ENCODE results near the gene ROGDI. TPM values are rescaled to one million over a fixed set of nuclear protein-coding genes. Genes with fewer than 3 reads are reported as not detected.

Gene ROGDI
- total RNA-seq, 1 experiment from 2014 or later = 36.4 TPM

DNA sequence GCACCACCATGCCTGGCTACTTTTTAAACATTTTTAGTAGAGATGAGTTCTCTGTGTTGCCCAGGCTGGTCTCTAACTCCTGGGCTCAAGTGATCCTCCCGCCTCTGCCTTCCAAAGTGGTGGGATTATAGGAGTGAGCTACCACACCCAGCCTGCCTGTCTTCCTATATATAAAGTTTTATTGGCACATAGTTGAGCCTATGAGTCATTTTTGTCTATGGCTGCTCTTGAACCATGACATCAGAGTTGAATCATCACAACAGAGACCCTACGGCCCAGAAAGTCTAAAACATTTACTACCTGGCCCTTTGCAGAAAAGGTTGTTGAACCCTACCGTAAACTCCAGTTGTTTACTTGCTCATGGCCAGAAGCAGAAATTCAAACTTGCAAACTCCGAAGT lies 22.2 kb downstream of the ROGDI start:
- Histone ChIP-seq H2AFZ (ENCODE audit: low read length) (no peak overlapping the region), H3K79me1 (ENCODE audit: insufficient read depth, low read depth, low read length, poor library complexity, severe bottlenecking) (no peaks in the 10 kb centered on the region), H3K9ac (ENCODE audit: extremely low read depth, insufficient read length, low read length) (no peak overlapping the region), H2AK5ac (ENCODE audit: insufficient read length, low read length) (no peak overlapping the region), H3K56ac (ENCODE audit: insufficient read length, low read depth, low read length) (no peak overlapping the region), H3K9me3 (ENCODE audit: control insufficient read depth, low read depth, low read length) (no peaks in the 10 kb centered on the region), H2BK120ac (ENCODE audit: low read depth, low read length, poor library complexity, severe bottlenecking) (no peak overlapping the region), H3K79me2 (ENCODE audit: insufficient read depth, low read length) (no peaks in the 10 kb centered on the region), H3K27ac (ENCODE audit: insufficient read length, low read depth, low read length) (no peak overlapping the region), H2BK5ac (ENCODE audit: insufficient read length, low read length) (no peak overlapping the region), H4K5ac (ENCODE audit: insufficient read length, low read depth, low read length) (no peak overlapping the region), H3K4me1 (ENCODE audit: insufficient read depth, low read length) (no peaks in the 10 kb centered on the region), H3K18ac (ENCODE audit: insufficient read length, low read depth, low read length) (no peak overlapping the region), H3K4me2 (ENCODE audit: insufficient read depth, insufficient read length, low read length) (no peak overlapping the region), H3K4ac (ENCODE audit: low read depth, low read length) (no peak overlapping the region), H3T11ph (ENCODE audit: low read length) (no peak overlapping the region), H2BK15ac (ENCODE audit: low read depth, low read length) (no peak overlapping the region), H2BK20ac (ENCODE audit: low read depth, low read length, poor library complexity, severe bottlenecking) (no peak overlapping the region), H2BK12ac (ENCODE audit: insufficient read length, low read depth, low read length) (no peak overlapping the region), H3K14ac (ENCODE audit: insufficient read depth, low read length) (no peak overlapping the region), H3K23me2 (ENCODE audit: insufficient read length, low read depth, low read length, poor library complexity, severe bottlenecking) (no peaks in the 10 kb centered on the region), H4K91ac (ENCODE audit: insufficient read length, low read depth, low read length) (no peak overlapping the region), H3K23ac (ENCODE audit: insufficient read length, low read depth, low read length) (no peak overlapping the region), H4K8ac (replicated peaks; ENCODE audit: insufficient read length, low read depth, low read length) (no peak overlapping the region), H4K20me1 (ENCODE audit: control insufficient read depth, insufficient read depth, insufficient read length) (no peaks in the 10 kb centered on the region), H3K27me3 (ENCODE audit: insufficient read depth, low read length) (no peaks in the 10 kb centered on the region; the same call in 1 of the 2 replicates)
- Mint-ChIP-seq H3K36me3 (ENCODE audit: insufficient read depth in 1 of 3, low read depth in 3 of 3) (no peaks in the 10 kb centered on the region), H3K9me3 (no peaks in the 10 kb centered on the region; a peak in 2 of 5 replicates), H3K27me3 (ENCODE audit: low read depth) (no peaks in the 10 kb centered on the region; the same call in none of the 2 replicates), H3K27ac (no peak overlapping the region), H3K4me1 (peaks cover 0 to 5% of the 10 kb centered on the region in 2 experiments; a peak in 1 of 4 replicates), H3K4me3 (no peak overlapping the region)
- TF ChIP-seq CTCF (conservative IDR thresholded peaks at IDR 0.05) = no peak
- no CpG with 5 or more reads among the region's 4 CpGs for WGBS (ENCODE audit: extremely low coverage, insufficient read length, low lambda C conversion rate)
- DNase-seq = no peak
